Caco-2 (cell line): ENCODE results near the gene CPA4. TPM values are rescaled to one million over a fixed set of nuclear protein-coding genes. Genes with fewer than 3 reads are reported as not detected.

Source experiments
- BruUV-seq: library from RNA; stranded (reverse); fragments of 400-500 nt; replicated peaks from 2 replicates; lab custom pipeline; 2021; lab: Mats Ljungman, UMichigan
- CTCF ChIA-PET: fragments of 300-600 bp; sonication (Branson Sonifier 250); formaldehyde crosslinking; loops from one replicate; lab custom pipeline; 2022; ENCODE audit warnings: antibody characterized with exemption; lab: Charles Lee
- POLR2A ChIA-PET: fragments of 300-600 bp; sonication (Branson Sonifier 250); formaldehyde crosslinking; loops from one replicate; lab custom pipeline; 2022; ENCODE audit warnings: antibody characterized with exemption; lab: Charles Lee
- DNase-seq, 2 experiments: peaks; one replicate each; pipeline versions ENCODE4 v3.0.0 to v3.0.0-alpha.2; 2020 to 2022
- H3K27me3 ChIP-seq: replicated peaks from 2 replicates; pipeline ENCODE4 v1.6.0; 2011; ENCODE audit warnings: low read length; ENCODE audit not compliant: control insufficient read depth, insufficient read depth
- H3K36me3 ChIP-seq: 2 replicates; pipeline ENCODE4 v1.5.1; 2011; ENCODE audit warnings: low read length; ENCODE audit not compliant: control insufficient read depth, insufficient read depth
- H3K4me1 ChIP-seq: fragments of 250-450 bp; sonication (Bioruptor Pico); 2 replicates; pipeline ENCODE4 v1.5.1; 2020; ENCODE audit warnings: mild to moderate bottlenecking
- H3K4me3 ChIP-seq: 2 replicates; pipeline ENCODE4 v1.5.1; 2011; ENCODE audit warnings: low read depth, mild to moderate bottlenecking, control low read depth, low read length
- H3K9me3 ChIP-seq: fragments of 250-450 bp; sonication (Bioruptor Pico); 2 replicates; pipeline ENCODE4 v1.5.1; 2020; ENCODE audit warnings: mild to moderate bottlenecking, moderate library complexity
- H3K27ac Mint-ChIP-seq: one replicate; pipeline ENCODE4 v1.8.0; 2022; ENCODE audit warnings: mixed read lengths; ENCODE audit not compliant: unreplicated experiment
- H3K27me3 Mint-ChIP-seq: one replicate; pipeline ENCODE4 v1.8.0; 2022; ENCODE audit warnings: mixed read lengths; ENCODE audit not compliant: insufficient read depth, unreplicated experiment
- H3K36me3 Mint-ChIP-seq: one replicate; pipeline ENCODE4 v1.8.0; 2022; ENCODE audit warnings: mild to moderate bottlenecking, mixed read lengths; ENCODE audit not compliant: insufficient read depth, unreplicated experiment
- H3K4me1 Mint-ChIP-seq: one replicate; pipeline ENCODE4 v1.8.0; 2022; ENCODE audit warnings: low read depth, mixed read lengths; ENCODE audit not compliant: unreplicated experiment
- H3K4me3 Mint-ChIP-seq: one replicate; pipeline ENCODE4 v1.8.0; 2022; ENCODE audit warnings: mild to moderate bottlenecking, moderate library complexity, mixed read lengths; ENCODE audit not compliant: unreplicated experiment
- H3K9me3 Mint-ChIP-seq: one replicate; pipeline ENCODE4 v1.8.0; 2022; ENCODE audit warnings: mixed read lengths; ENCODE audit not compliant: unreplicated experiment
- CTCF ChIP-seq, 2 experiments: fragments of 200-600 bp in 1 of 2; IDR thresholded peaks; 1 replicate in 1 of 2; 2 replicates in 1 of 2; pipeline versions ENCODE4 v1.5.1 to v1.8.0; 2011 to 2022; ENCODE audit warnings: antibody characterized with exemption in 1 of 2, control low read depth in 1 of 2, inconsistent platforms in 1 of 2, low read depth in 1 of 2, low read length in 1 of 2, mild to moderate bottlenecking in 1 of 2, moderate library complexity in 1 of 2; ENCODE audit not compliant: insufficient read depth in 1 of 2, severe bottlenecking in 1 of 2, unreplicated experiment in 1 of 2
- intact Hi-C: fragments of 100-400 bp; cut with micrococcal nuclease; formaldehyde crosslinking; loops from one replicate; pipeline ENCODE4 v1.10.0; 2022; ENCODE audit not compliant: unreplicated experiment
- total RNA-seq: library from RNA; stranded (reverse); gene quantifications from 2 replicates; pipeline ENCODE4 v1.2.3, GENCODE V29; 2022

The CPA4 gene
- total RNA-seq, 1 experiment from 2014 or later = 0.59 TPM

GRCh38 chr7:130353196-130353595 lies 60.2 kb downstream of the CPA4 start:
- intact Hi-C loops = no loop called here
- Histone ChIP-seq H3K27me3 (no peaks in the 10 kb centered on the region), H3K9me3 (no peaks in the 10 kb centered on the region), H3K36me3 (no peaks in the 10 kb centered on the region), H3K4me3 (no peak overlapping the region), H3K4me1 (peaks cover 51% of the 10 kb centered on the region)
- no TSS peak for BruUV-seq
- no peak overlapping the region for H3K4me3 Mint-ChIP-seq
- no peaks in the 10 kb centered on the region for H3K27me3 Mint-ChIP-seq
- H3K27ac Mint-ChIP-seq = no peak overlapping the region
- ChIA-PET CTCF (no interaction called here), POLR2A (no interaction called here)
- TF ChIP-seq CTCF (IDR thresholded peaks at IDR 0.05; ENCODE audit: insufficient read depth in 1 of 2, low read depth in 1 of 2, low read length in 1 of 2, severe bottlenecking in 1 of 2, unreplicated experiment in 1 of 2) = no peak
- H3K36me3 Mint-ChIP-seq = peaks cover 5% of the 10 kb centered on the region
- peaks cover 30% of the 10 kb centered on the region for H3K4me1 Mint-ChIP-seq
- peak in 1 of 2 experiments; percentile 33 for DNase-seq
- H3K9me3 Mint-ChIP-seq = no peaks in the 10 kb centered on the region

GRCh38 chr7:130356121-130356875 lies 63.3 kb downstream of the CPA4 start:
- Mint-ChIP-seq H3K4me1 (peaks cover 27% of the 10 kb centered on the region), H3K36me3 (peaks cover 5% of the 10 kb centered on the region), H3K27ac (peak overlapping the region; percentile 85), H3K4me3 (peak overlapping the region; percentile 18), H3K9me3 (peaks cover 19% of the 10 kb centered on the region), H3K27me3 (no peaks in the 10 kb centered on the region)
- no peak overlapping the region for H3K4me3 ChIP-seq
- 0 out of 2 replicates have a peak, but pooled peaks cover 9% of the 10 kb centered on the region for H3K9me3 ChIP-seq
- intact Hi-C loops = loop anchor here (2.0 kb wide), 1 partner anchor 85 kb away; the partner anchor contains the start of gene CEP41
- no peaks in the 10 kb centered on the region for H3K27me3 ChIP-seq
- peak; percentile 89 to 93 for DNase-seq
- peaks cover 38% of the 10 kb centered on the region for H3K4me1 ChIP-seq
- ChIA-PET CTCF (no interaction called here), POLR2A (no interaction called here)
- TF ChIP-seq CTCF (IDR thresholded peaks at IDR 0.05; ENCODE audit: insufficient read depth in 1 of 2, low read depth in 1 of 2, low read length in 1 of 2, severe bottlenecking in 1 of 2, unreplicated experiment in 1 of 2) = no peak
- BruUV-seq = no TSS peak
- H3K36me3 ChIP-seq = no peaks in the 10 kb centered on the region

GRCh38 chr7:130356876-130357611 lies 64.1 kb downstream of the CPA4 start:
- no peaks in the 10 kb centered on the region for H3K27me3 ChIP-seq
- no peaks in the 10 kb centered on the region for H3K27me3 Mint-ChIP-seq
- H3K4me3 ChIP-seq = no peak overlapping the region
- peaks cover 5% of the 10 kb centered on the region for H3K36me3 Mint-ChIP-seq
- no peak overlapping the region for H3K4me3 Mint-ChIP-seq
- peaks cover 20% of the 10 kb centered on the region for H3K4me1 Mint-ChIP-seq
- H3K9me3 Mint-ChIP-seq = peaks cover 19% of the 10 kb centered on the region
- ChIA-PET POLR2A (no interaction called here), CTCF (no interaction called here)
- H3K27ac Mint-ChIP-seq = peak overlapping the region; percentile 85
- H3K4me1 ChIP-seq = peaks cover 37% of the 10 kb centered on the region
- 0 out of 2 replicates have a peak, but pooled peaks cover 9% of the 10 kb centered on the region for H3K9me3 ChIP-seq
- no peak for DNase-seq
- H3K36me3 ChIP-seq = no peaks in the 10 kb centered on the region
- TF ChIP-seq CTCF (IDR thresholded peaks at IDR 0.05; ENCODE audit: insufficient read depth in 1 of 2, low read depth in 1 of 2, low read length in 1 of 2, severe bottlenecking in 1 of 2, unreplicated experiment in 1 of 2) = no peak
- BruUV-seq = TSS peak; percentile 74
- intact Hi-C loops = loop anchor here (2.0 kb wide), 1 partner anchor 84 kb away; the partner anchor contains the start of gene CEP41
